Measurements from ENCODE around the gene EDAR. TPM values are rescaled to one million over a fixed set of nuclear protein-coding genes. Genes with fewer than 3 reads are reported as not detected.

EDAR gene
- polyA plus RNA-seq, 1 donor from 2014 or later: 0.26 TPM

GRCh38 chr2:108963057-108963456, 26.0 kb downstream of the EDAR start:
- no peaks in the 10 kb centered on the region for H3K4me1 Mint-ChIP-seq
- H3K36me3 Mint-ChIP-seq: no peaks in the 10 kb centered on the region
- peaks cover 0 to 2% (median 0%) of the 10 kb centered on the region in 3 donors for H3K9me3 Mint-ChIP-seq
- no peak overlapping the region for H3K4me3 Mint-ChIP-seq
- no peak overlapping the region for H3K27ac Mint-ChIP-seq
- peaks cover 11% of the 10 kb centered on the region for H3K27me3 Mint-ChIP-seq

- Mint-ChIP-seq H3K27ac (no peak overlapping the region), H3K9me3 (peaks cover 0 to 2% (median 0%) of the 10 kb centered on the region in 3 donors), H3K4me1 (no peaks in the 10 kb centered on the region), H3K27me3 (peaks cover 8% of the 10 kb centered on the region), H3K4me3 (no peak overlapping the region), H3K36me3 (no peaks in the 10 kb centered on the region)
Measured at GRCh38 chr2:108961796-108962195, 27.2 kb downstream of the EDAR start.

- no peaks in the 10 kb centered on the region for H3K36me3 Mint-ChIP-seq
- H3K27ac Mint-ChIP-seq: no peak overlapping the region
- peaks cover 10% of the 10 kb centered on the region for H3K27me3 Mint-ChIP-seq
- no peak overlapping the region for H3K4me3 Mint-ChIP-seq
- H3K4me1 Mint-ChIP-seq: no peaks in the 10 kb centered on the region
- peaks cover 0 to 2% (median 0%) of the 10 kb centered on the region in 3 donors for H3K9me3 Mint-ChIP-seq
Measured at GRCh38 chr2:108960006-108960405, 29.0 kb downstream of the EDAR start.

- H3K9me3 Mint-ChIP-seq: peaks cover 0 to 2% (median 0%) of the 10 kb centered on the region in 3 donors
- H3K36me3 Mint-ChIP-seq: no peaks in the 10 kb centered on the region
- no peaks in the 10 kb centered on the region for H3K4me1 Mint-ChIP-seq
Measured at GRCh38 chr2:108959401-108959800, 29.6 kb downstream of the EDAR start.

GRCh38 chr2:108958632-108959341, 30.2 kb downstream of the EDAR start:
- no peaks in the 10 kb centered on the region for H3K36me3 Mint-ChIP-seq
- H3K27ac Mint-ChIP-seq: no peak overlapping the region
- H3K4me1 Mint-ChIP-seq: no peaks in the 10 kb centered on the region
- H3K4me3 Mint-ChIP-seq: peak overlapping the region in 1 of 4 donors; percentile 8
- peaks cover 0 to 2% (median 0%) of the 10 kb centered on the region in 3 donors for H3K9me3 Mint-ChIP-seq
- peaks cover 10% of the 10 kb centered on the region for H3K27me3 Mint-ChIP-seq

More at GRCh38 chr2:108959401-108959800, 29.6 kb downstream of the EDAR start:
- H3K27ac Mint-ChIP-seq: no peak overlapping the region
- peaks cover 10% of the 10 kb centered on the region for H3K27me3 Mint-ChIP-seq
- no peak overlapping the region for H3K4me3 Mint-ChIP-seq

- Mint-ChIP-seq H3K4me1 (no peaks in the 10 kb centered on the region), H3K4me3 (no peak overlapping the region), H3K9me3 (peaks cover 0 to 5% (median 2%) of the 10 kb centered on the region in 3 donors), H3K27me3 (peaks cover 10% of the 10 kb centered on the region), H3K36me3 (no peaks in the 10 kb centered on the region), H3K27ac (no peak overlapping the region)
Measured at GRCh38 chr2:108958002-108958401, 31.0 kb downstream of the EDAR start.

GRCh38 chr2:108956375-108956774, 32.6 kb downstream of the EDAR start:
- peaks cover 10 to 11% (median 10%) of the 10 kb centered on the region in 3 donors for H3K9me3 Mint-ChIP-seq
- H3K4me1 Mint-ChIP-seq: no peaks in the 10 kb centered on the region
- no peak overlapping the region for H3K4me3 Mint-ChIP-seq
- H3K27me3 Mint-ChIP-seq: peaks cover 9% of the 10 kb centered on the region
- no peak overlapping the region for H3K27ac Mint-ChIP-seq
- H3K36me3 Mint-ChIP-seq: no peaks in the 10 kb centered on the region

- Mint-ChIP-seq H3K36me3 (peaks cover 1% of the 10 kb centered on the region), H3K27me3 (peaks cover 1% of the 10 kb centered on the region), H3K27ac (no peak overlapping the region), H3K4me1 (peaks cover 0 to 1% (median 0%) of the 10 kb centered on the region in 3 donors), H3K4me3 (peak overlapping the region in 1 of 4 donors; percentile 84), H3K9me3 (peaks cover 21 to 29% (median 25%) of the 10 kb centered on the region in 3 donors)
Measured at GRCh38 chr2:108950369-108951135, 38.5 kb downstream of the EDAR start.

- H3K4me1 Mint-ChIP-seq: peaks cover 0 to 1% (median 0%) of the 10 kb centered on the region in 3 donors
- peak overlapping the region in 1 of 4 donors; percentile 84 for H3K4me3 Mint-ChIP-seq
- H3K36me3 Mint-ChIP-seq: peaks cover 1% of the 10 kb centered on the region
- peaks cover 1% of the 10 kb centered on the region for H3K27me3 Mint-ChIP-seq
- no peak overlapping the region for H3K27ac Mint-ChIP-seq
- peaks cover 21 to 29% (median 26%) of the 10 kb centered on the region in 3 donors for H3K9me3 Mint-ChIP-seq
Measured at GRCh38 chr2:108949316-108950239, 39.4 kb downstream of the EDAR start.

GRCh38 chr2:108947271-108947907, 41.6 kb downstream of the EDAR start:
- Mint-ChIP-seq H3K4me1 (peaks cover 0 to 1% (median 0%) of the 10 kb centered on the region in 3 donors), H3K4me3 (peak overlapping the region in 1 of 4 donors; percentile 35), H3K27me3 (peaks cover 5% of the 10 kb centered on the region), H3K9me3 (peaks cover 17 to 22% (median 20%) of the 10 kb centered on the region in 3 donors), H3K27ac (no peak overlapping the region), H3K36me3 (peaks cover 1% of the 10 kb centered on the region)

GRCh38 chr2:108946442-108946841, 42.6 kb downstream of the EDAR start:
- Mint-ChIP-seq H3K27me3 (peaks cover 5% of the 10 kb centered on the region), H3K36me3 (peaks cover 1% of the 10 kb centered on the region), H3K4me3 (no peak overlapping the region), H3K27ac (no peak overlapping the region), H3K9me3 (peaks cover 11 to 18% (median 16%) of the 10 kb centered on the region in 3 donors), H3K4me1 (peaks cover 0 to 1% (median 0%) of the 10 kb centered on the region in 3 donors)

GRCh38 chr2:108945969-108946368, 43.1 kb downstream of the EDAR start:
- peaks cover 4% of the 10 kb centered on the region for H3K27me3 Mint-ChIP-seq
- no peak overlapping the region for H3K27ac Mint-ChIP-seq
- H3K4me1 Mint-ChIP-seq: peaks cover 0 to 1% (median 0%) of the 10 kb centered on the region in 3 donors
- no peak overlapping the region for H3K4me3 Mint-ChIP-seq
- H3K9me3 Mint-ChIP-seq: peaks cover 11 to 18% (median 16%) of the 10 kb centered on the region in 3 donors
- peaks cover 1% of the 10 kb centered on the region for H3K36me3 Mint-ChIP-seq

GRCh38 chr2:108944601-108945331, 44.3 kb downstream of the EDAR start:
- Mint-ChIP-seq H3K36me3 (peaks cover 1% of the 10 kb centered on the region), H3K4me1 (peaks cover 0 to 1% (median 0%) of the 10 kb centered on the region in 3 donors), H3K27me3 (peaks cover 5% of the 10 kb centered on the region), H3K27ac (no peak overlapping the region), H3K9me3 (peaks cover 11 to 18% (median 15%) of the 10 kb centered on the region in 3 donors), H3K4me3 (no peak overlapping the region)
